Measurements from ENCODE around the gene PPAT. TPM values are rescaled to one million over a fixed set of nuclear protein-coding genes. Genes with fewer than 3 reads are reported as not detected.

Gene PPAT
- total RNA-seq, 1 donor = 8.3 TPM

GRCh38 chr4:56360071-56360470 lies 75.3 kb downstream of the PPAT start:
- H3K36me3 ChIP-seq (ENCODE audit: insufficient read depth, low read length) = no peaks in the 10 kb centered on the region
- H3K4me1 ChIP-seq (ENCODE audit: insufficient read depth, low read length) = no peaks in the 10 kb centered on the region
- no peaks in the 10 kb centered on the region for H3K27me3 ChIP-seq (ENCODE audit: insufficient read depth, low read length)
- TF ChIP-seq CTCF (IDR thresholded peaks at IDR 0.05; ENCODE audit: extremely low read depth, low read depth, low read length) = no peak
- H2AFZ ChIP-seq (ENCODE audit: low read length) = no peak overlapping the region
- no peaks in the 10 kb centered on the region for H3K9me3 ChIP-seq (ENCODE audit: low read depth, low read length)
- H3K4me3 ChIP-seq (ENCODE audit: insufficient read depth, low read length) = no peak overlapping the region
- H4K20me1 ChIP-seq (ENCODE audit: insufficient read depth, low read length) = no peaks in the 10 kb centered on the region
- no peak overlapping the region for H3K27ac ChIP-seq (ENCODE audit: low read depth, low read length)
- no peaks in the 10 kb centered on the region for H3K79me2 ChIP-seq (ENCODE audit: insufficient read depth, low read length)
- no peak for DNase-seq (ENCODE audit: insufficient read length, low spot score, missing footprints)
- no peak overlapping the region for H3K4me2 ChIP-seq (ENCODE audit: insufficient read depth, low read length)

GRCh38 chr4:56356650-56357049 lies 78.8 kb downstream of the PPAT start:
- Histone ChIP-seq H2AFZ (ENCODE audit: low read length) (no peak overlapping the region), H3K4me2 (ENCODE audit: insufficient read depth, low read length) (no peak overlapping the region), H3K27ac (ENCODE audit: low read depth, low read length) (no peak overlapping the region), H4K20me1 (ENCODE audit: insufficient read depth, low read length) (no peaks in the 10 kb centered on the region), H3K4me3 (ENCODE audit: insufficient read depth, low read length) (no peak overlapping the region), H3K36me3 (ENCODE audit: insufficient read depth, low read length) (no peaks in the 10 kb centered on the region), H3K79me2 (ENCODE audit: insufficient read depth, low read length) (no peaks in the 10 kb centered on the region), H3K27me3 (ENCODE audit: insufficient read depth, low read length) (no peaks in the 10 kb centered on the region), H3K4me1 (ENCODE audit: insufficient read depth, low read length) (no peaks in the 10 kb centered on the region), H3K9me3 (ENCODE audit: low read depth, low read length) (no peaks in the 10 kb centered on the region)
- no peak for TF ChIP-seq CTCF (IDR thresholded peaks at IDR 0.05; ENCODE audit: extremely low read depth, low read depth, low read length)
- no peak for DNase-seq (ENCODE audit: insufficient read length, low spot score, missing footprints)

GRCh38 chr4:56348576-56348975 lies 86.8 kb downstream of the PPAT start:
- no peaks in the 10 kb centered on the region for H3K4me1 ChIP-seq (ENCODE audit: insufficient read depth, low read length)
- no peaks in the 10 kb centered on the region for H4K20me1 ChIP-seq (ENCODE audit: insufficient read depth, low read length)
- H3K27ac ChIP-seq (ENCODE audit: low read depth, low read length) = no peak overlapping the region
- no peak overlapping the region for H3K4me3 ChIP-seq (ENCODE audit: insufficient read depth, low read length)
- no peaks in the 10 kb centered on the region for H3K27me3 ChIP-seq (ENCODE audit: insufficient read depth, low read length)
- H2AFZ ChIP-seq (ENCODE audit: low read length) = no peak overlapping the region
- no peak for TF ChIP-seq CTCF (IDR thresholded peaks at IDR 0.05; ENCODE audit: extremely low read depth, low read depth, low read length)
- DNase-seq (ENCODE audit: insufficient read length, low spot score, missing footprints) = no peak
- H3K9me3 ChIP-seq (ENCODE audit: low read depth, low read length) = no peaks in the 10 kb centered on the region
- no peak overlapping the region for H3K4me2 ChIP-seq (ENCODE audit: insufficient read depth, low read length)
- peaks cover 5% of the 10 kb centered on the region for H3K36me3 ChIP-seq (ENCODE audit: insufficient read depth, low read length)
- no peaks in the 10 kb centered on the region for H3K79me2 ChIP-seq (ENCODE audit: insufficient read depth, low read length)

- Histone ChIP-seq H4K20me1 (ENCODE audit: insufficient read depth, low read length) (no peaks in the 10 kb centered on the region), H3K36me3 (ENCODE audit: insufficient read depth, low read length) (peaks cover 5% of the 10 kb centered on the region), H3K79me2 (ENCODE audit: insufficient read depth, low read length) (no peaks in the 10 kb centered on the region), H3K27ac (ENCODE audit: low read depth, low read length) (no peak overlapping the region), H2AFZ (ENCODE audit: low read length) (no peak overlapping the region), H3K4me3 (ENCODE audit: insufficient read depth, low read length) (no peak overlapping the region), H3K27me3 (ENCODE audit: insufficient read depth, low read length) (no peaks in the 10 kb centered on the region), H3K4me2 (ENCODE audit: insufficient read depth, low read length) (no peak overlapping the region), H3K4me1 (ENCODE audit: insufficient read depth, low read length) (no peaks in the 10 kb centered on the region), H3K9me3 (ENCODE audit: low read depth, low read length) (no peaks in the 10 kb centered on the region)
- no peak for DNase-seq (ENCODE audit: insufficient read length, low spot score, missing footprints)
- no peak for TF ChIP-seq CTCF (IDR thresholded peaks at IDR 0.05; ENCODE audit: extremely low read depth, low read depth, low read length)
These were observed 90.0 kb downstream of the PPAT start for GRCh38 chr4:56345458-56345857.

Other genes starting within 250 kb of the PPAT start
- 16.6 and 21.2 TPM in 2 replicates for gene AASDH, start 48.1 kb downstream of the PPAT start, total RNA-seq
- 26.8 and 27.9 TPM in 2 replicates for gene PAICS, start 645 bp upstream of the PPAT start, total RNA-seq
- 72.0 and 83.7 TPM in 2 replicates for gene SRP72, start 32.0 kb upstream of the PPAT start, total RNA-seq
- 0.59 and 1.1 TPM in 2 replicates for gene ARL9, start 70.2 kb upstream of the PPAT start, total RNA-seq
- gene HOPX, start 245.7 kb upstream of the PPAT start, total RNA-seq = 0.29 and 0.36 TPM in 2 replicates